ENCODE data around the gene ZNF200.
A peak's percentile ranks its signal among the peaks of the same experiment; 100 is the strongest.

The ZNF200 gene

DNA sequence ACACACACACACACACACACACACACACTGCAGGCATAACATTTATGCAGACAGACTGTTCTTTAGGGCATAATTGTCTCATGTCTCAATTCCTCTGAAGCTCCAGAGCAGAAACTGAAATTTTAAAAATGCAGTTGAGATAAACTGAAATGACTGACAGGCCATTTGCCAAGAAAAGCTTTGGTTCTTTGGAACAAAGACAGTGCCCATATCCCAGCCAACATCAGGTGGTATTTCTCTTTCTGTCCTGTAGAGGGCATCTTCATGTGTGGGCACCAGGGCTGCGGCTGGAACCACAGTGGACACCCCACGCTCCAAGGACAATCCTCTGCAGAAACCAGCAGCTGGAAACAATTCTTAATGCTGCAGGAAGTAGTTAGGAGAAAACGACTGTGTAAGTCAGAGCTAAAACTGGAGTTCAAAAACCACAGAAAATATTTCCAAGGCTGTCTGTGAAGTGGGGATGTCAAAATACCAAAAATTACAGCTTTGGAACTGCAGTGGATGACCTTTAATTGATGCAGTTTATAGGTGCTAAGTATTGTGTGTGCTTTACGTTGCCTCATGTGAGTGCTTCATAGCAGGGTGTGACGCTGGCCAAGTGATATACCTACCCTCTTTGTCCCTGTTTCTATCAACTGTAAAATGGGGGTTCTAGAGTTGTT lies 32.0 kb upstream of the ZNF200 start:
- H3K27me3 ChIP-seq: no peaks in the 10 kb centered on the region
- no peaks in the 10 kb centered on the region for H3K4me1 ChIP-seq
- no peak overlapping the region for H3K4me3 ChIP-seq (ENCODE audit: low read depth, low read length)
- TF ChIP-seq, protein P1, sequence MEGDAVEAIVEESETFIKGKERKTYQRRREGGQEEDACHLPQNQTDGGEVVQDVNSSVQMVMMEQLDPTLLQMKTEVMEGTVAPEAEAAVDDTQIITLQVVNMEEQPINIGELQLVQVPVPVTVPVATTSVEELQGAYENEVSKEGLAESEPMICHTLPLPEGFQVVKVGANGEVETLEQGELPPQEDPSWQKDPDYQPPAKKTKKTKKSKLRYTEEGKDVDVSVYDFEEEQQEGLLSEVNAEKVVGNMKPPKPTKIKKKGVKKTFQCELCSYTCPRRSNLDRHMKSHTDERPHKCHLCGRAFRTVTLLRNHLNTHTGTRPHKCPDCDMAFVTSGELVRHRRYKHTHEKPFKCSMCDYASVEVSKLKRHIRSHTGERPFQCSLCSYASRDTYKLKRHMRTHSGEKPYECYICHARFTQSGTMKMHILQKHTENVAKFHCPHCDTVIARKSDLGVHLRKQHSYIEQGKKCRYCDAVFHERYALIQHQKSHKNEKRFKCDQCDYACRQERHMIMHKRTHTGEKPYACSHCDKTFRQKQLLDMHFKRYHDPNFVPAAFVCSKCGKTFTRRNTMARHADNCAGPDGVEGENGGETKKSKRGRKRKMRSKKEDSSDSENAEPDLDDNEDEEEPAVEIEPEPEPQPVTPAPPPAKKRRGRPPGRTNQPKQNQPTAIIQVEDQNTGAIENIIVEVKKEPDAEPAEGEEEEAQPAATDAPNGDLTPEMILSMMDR (IDR thresholded peaks at IDR 0.05; ENCODE audit: low read depth, low read length): peak; percentile 87
- H3K9me3 ChIP-seq: no peaks in the 10 kb centered on the region
- DNase-seq: peak; percentile 44
- H3K36me3 ChIP-seq: no peaks in the 10 kb centered on the region

DNA sequence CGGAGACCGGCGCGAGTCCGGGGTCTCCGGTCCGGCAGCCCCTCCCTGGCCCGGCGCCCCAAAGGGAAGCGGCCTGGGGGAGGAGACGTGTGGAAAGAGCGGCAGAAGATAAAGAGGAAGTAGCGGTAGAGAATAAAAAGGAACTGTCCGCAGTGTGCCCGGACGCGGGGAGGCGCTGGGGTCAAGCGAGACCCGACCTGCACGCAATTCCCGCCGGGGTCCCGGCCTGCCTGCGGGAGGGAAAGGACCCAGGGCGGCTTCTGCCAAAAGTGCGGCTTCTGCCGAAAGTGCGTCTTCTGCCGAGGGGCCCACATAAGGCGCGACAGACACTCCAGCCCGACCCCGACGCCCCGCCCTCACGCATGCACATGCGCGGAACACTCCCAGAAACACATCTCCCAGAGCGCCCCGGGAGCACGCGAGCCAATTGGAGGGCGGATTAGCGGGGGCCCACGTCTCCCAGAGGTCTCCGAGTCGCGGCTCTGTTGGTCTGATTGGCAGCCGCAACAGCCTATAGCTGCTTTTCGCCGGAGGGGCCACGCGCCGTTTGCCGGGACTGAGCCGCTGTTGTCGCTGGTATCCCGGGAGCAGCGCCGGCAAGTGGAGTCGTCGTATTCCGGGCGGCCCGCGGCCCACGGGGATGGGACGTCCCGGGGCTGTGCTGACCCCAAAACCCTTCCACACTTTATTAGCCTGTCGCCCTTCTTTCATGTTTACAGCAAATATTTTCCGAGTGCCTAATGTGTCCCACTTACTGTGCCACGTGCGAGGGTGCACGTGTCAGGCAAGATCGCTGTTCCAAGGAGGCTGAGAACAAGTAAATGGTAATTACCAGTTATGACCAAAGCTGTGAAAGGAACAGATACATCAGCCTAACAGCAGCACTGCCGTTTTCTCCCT lies 29.4 kb upstream of the ZNF200 start:
- Histone ChIP-seq H3K4me3 (ENCODE audit: low read depth, low read length) (peak overlapping the region; percentile 73), H3K9me3 (no peaks in the 10 kb centered on the region), H3K4me1 (no peaks in the 10 kb centered on the region), H3K36me3 (no peaks in the 10 kb centered on the region), H3K27me3 (peaks cover 9% of the 10 kb centered on the region; the same call in 1 of the 2 replicates)
- DNase-seq: peak; percentile 99
- TF ChIP-seq, protein P1 (IDR thresholded peaks at IDR 0.05; ENCODE audit: low read depth, low read length): peak; percentile 31

DNA sequence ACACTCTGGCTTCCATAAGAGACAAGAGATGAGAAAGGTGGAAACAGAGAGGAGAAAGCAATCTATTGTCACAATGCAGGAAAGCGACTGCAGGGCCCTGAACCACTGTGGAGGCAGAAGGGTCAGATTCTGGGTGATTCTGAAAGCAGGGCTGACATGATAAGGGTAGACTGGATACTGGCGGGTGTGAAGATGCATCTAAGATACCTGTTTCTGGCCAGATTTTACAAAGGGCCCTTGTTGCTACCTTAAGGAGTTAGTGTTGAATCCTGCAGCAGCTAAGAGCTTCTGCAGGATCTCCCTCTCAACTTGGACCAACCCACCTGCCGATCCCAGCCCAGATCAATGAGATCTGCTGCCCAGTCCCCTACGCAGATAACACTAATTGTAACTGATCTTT lies 27.6 kb upstream of the ZNF200 start:
- TF ChIP-seq, protein P1 (IDR thresholded peaks at IDR 0.05; ENCODE audit: low read depth, low read length): no peak
- Histone ChIP-seq H3K36me3 (no peaks in the 10 kb centered on the region), H3K4me3 (ENCODE audit: low read depth, low read length) (no peak overlapping the region), H3K27me3 (peaks cover 21% of the 10 kb centered on the region), H3K9me3 (no peaks in the 10 kb centered on the region), H3K4me1 (no peaks in the 10 kb centered on the region)
- no peak for DNase-seq

DNA sequence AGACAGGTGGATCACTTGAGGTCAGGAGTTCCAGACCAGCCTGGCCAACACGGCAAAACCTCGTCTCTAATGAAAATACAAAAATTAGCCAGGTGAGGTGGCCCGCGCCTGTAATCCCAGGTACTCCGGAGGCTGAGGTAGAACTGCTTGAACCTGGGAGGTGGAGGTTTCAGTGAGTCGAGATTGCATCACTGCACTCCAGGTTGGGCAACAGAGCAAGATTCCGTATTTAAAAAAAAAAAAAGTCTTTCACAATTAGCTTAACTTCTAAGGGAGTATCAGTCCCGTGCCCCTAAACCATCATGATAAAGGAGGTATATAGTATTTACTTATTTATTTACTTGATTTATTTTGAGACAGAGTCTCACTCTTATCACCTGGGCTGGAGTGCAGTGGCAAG lies 24.9 kb upstream of the ZNF200 start:
- no peaks in the 10 kb centered on the region for H3K4me1 ChIP-seq
- H3K36me3 ChIP-seq: no peaks in the 10 kb centered on the region
- TF ChIP-seq, protein P1 (IDR thresholded peaks at IDR 0.05; ENCODE audit: low read depth, low read length): no peak
- DNase-seq: no peak
- H3K9me3 ChIP-seq: no peaks in the 10 kb centered on the region; the same call in 1 of the 2 replicates
- peaks cover 29% of the 10 kb centered on the region for H3K27me3 ChIP-seq
- no peak overlapping the region for H3K4me3 ChIP-seq (ENCODE audit: low read depth, low read length)

DNA sequence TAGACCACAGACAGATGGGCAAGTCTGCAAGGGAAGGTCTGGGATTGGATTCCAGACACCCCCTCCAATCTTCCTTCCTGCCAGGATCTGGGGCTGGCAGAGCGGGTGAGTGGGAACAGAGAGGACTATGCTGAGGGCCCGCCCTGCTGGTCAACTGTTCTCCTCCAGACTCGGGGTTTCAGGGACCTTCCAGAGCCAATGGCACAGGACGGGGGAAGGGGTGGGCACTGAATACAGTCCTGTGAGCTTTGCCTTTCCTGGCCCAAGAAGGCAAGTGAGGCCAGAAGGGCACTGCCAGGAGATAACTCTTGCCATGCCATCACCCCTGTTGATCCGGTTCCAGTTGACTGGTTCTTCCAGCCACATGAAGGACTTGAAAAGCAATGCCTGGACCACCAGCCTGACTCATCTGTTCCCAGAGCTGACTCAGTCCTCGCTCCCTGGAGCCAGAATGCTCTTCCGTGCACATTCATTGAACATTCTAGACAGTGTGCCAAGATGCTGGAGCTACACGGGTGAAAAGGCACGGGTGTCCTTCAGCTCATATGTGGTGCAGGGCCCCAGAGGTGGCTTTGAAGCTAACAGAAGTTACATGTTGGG lies 22.0 kb upstream of the ZNF200 start:
- Histone ChIP-seq H3K27me3 (peaks cover 43% of the 10 kb centered on the region), H3K4me3 (ENCODE audit: low read depth, low read length) (no peak overlapping the region), H3K4me1 (no peaks in the 10 kb centered on the region), H3K9me3 (no peaks in the 10 kb centered on the region; the same call in 1 of the 2 replicates), H3K36me3 (no peaks in the 10 kb centered on the region)
- TF ChIP-seq, protein P1 (IDR thresholded peaks at IDR 0.05; ENCODE audit: low read depth, low read length): no peak
- DNase-seq: no peak

All from BE2C (cell line).